COLO668 (cell line): ENCODE results near the gene MPPED1.

Experiments
- DNase-seq: peaks from one replicate; lab custom pipeline; 2025; ENCODE audit not compliant: unreplicated experiment; lab: John Stamatoyannopoulos, UW

MPPED1 gene

DNA sequence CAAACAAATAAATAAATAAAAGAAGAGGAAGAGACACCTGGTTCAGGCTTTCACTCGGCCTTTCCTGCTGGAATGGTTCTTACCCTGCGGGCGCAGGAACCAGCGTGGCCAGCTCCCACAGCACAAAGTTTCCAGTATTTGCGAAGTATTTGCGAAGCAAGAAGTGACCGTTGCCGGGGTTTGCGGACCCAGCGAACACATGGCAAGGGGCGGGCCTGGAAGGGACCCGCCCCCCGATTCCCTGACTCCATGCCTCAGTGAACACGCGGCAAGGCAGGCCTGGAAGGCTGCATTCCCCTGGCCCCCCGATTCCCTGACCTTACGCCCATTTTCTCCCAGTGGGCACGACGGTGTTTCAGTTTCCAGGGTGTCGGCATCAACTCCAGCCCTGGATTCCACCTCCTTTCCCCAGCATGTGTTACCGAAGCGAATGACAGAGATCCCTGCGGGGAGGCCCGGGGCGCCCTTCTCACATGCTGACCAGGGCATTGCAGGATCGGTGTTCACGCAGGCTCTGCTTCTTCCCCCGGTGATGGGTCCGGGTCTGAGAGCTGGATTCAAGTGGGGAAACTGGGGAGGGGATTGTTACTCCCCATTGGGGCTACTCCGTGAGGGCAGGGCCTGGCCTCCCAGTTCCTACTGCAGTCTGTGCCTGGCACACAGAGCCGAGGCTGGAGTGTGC lies 102.8 kb downstream of the MPPED1 start:
- DNase-seq = no peak

DNA sequence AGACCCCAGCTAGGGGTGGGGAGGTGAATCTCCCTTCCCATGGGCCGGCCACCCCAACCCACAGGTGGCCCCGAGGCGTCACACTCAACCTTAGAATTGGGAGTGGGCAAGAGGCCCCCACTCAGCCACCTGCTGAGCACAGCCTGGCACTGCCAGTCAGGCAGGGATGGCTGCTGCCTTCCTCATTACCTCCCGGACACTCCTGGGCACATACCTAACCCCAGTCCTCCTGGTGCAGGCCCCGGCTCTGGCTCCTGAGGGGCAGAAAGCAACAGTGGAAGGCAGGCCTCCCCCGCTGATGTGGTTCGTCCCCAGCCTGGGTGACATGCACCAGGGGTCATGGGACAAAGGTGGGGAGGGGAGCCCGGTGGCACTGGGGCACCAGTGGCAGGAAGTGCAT lies 103.6 kb downstream of the MPPED1 start:
- no peak for DNase-seq

DNA sequence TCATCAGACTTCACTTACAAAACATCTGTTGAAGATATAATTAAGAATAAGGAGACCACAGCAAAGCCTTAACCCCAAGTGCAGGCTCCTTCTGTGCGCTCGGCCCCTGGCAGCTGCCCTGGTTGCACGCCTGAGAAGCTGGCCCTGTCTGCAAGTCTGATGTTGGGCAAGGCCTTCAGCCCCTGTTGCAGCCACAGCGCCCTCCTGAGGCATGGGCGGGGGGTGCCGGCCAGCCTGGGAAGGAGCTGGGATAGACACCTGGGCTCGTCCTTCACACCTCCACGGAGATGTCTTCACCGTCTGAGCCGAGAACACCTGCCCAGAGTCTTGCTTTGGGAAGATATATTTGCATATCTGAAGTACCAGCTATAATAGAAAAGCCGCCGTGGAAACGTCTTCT lies 104.1 kb downstream of the MPPED1 start:
- DNase-seq = peak; percentile 31

DNA sequence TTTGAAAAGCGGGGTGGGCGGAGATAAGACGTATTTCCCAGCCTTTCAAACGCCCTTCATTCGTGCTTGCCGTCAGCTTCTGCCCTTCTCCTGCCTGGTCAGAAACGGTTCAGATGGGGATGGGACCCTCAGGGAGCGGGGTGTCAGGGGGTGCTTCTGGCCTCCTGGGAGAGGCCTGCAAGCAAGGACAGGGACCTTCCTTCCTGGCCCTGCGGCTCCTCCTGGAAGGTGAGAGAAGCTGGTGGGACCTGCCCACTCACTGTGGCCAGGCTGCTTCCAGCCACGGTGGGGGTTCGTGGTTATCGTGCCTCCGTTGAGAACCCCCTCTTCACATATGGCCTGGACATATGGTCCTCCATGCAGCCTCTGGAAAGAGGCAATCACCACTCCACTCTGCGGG lies 104.6 kb downstream of the MPPED1 start:
- DNase-seq = no peak

GRCh38 chr22:43516996-43517635 lies 105.3 kb downstream of the MPPED1 start:
- DNase-seq = no peak

GRCh38 chr22:43520632-43521039 lies 108.8 kb downstream of the MPPED1 start:
- no peak for DNase-seq

GRCh38 chr22:43521716-43522115 lies 109.9 kb downstream of the MPPED1 start:
- DNase-seq = no peak

GRCh38 chr22:43526117-43526655 lies 114.4 kb downstream of the MPPED1 start:
- no peak for DNase-seq

DNA sequence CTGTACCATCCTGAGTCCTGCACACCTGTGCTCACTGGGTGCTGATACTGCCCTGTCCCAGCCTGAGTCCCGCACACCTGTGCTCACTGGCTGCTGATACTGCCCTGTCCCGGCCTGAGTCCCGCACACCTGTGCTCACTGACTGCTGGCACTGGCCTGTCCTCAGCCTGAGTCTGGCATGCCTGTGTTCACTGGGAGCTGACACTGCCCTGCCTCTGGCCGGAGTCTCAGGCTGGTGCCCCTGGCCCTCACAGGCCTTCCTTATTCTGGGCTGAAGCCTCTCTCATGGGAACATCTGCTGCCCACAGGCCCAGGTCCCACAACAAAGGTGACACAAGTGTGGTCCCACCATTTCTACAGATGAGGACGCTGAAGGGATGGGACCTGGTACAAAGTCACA lies 115.1 kb downstream of the MPPED1 start:
- DNase-seq = no peak

DNA sequence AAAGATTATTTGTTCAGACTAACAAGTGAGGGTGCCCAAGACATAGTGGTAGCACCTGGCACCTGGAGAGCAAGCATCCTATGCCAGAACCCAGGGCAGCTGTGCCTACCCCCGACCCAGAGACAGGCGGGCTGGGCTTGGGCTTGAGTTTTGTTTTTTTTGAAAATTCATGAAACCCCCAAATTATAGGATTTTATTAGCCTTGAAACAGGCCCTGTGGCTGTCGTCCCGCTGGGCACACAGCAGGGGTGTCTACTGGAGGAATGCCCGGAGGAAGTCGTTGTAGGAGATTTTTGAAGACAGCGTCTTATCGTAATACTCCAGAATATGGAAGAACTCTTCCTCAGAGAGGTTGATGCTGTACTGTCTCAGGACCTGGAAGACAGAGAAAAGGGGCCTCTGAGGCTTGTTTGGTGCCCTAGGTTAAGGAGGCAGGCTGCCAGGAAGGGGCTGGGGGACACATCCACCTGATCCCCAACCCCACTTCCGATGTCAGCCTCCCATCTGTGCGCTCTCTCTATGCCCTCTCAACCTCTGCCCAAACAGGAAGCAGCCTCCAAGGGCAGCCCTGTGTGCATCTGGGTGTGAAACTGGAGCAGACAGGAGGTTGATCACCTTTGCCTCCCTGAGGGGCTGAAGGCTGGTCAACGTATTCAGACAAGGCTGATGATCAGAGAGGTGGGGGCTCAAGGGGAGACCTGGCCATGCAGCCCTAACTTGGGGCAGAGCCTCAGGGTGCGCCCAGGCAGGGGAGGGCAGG lies 117.0 kb downstream of the MPPED1 start:
- no peak for DNase-seq

GRCh38 chr22:43529461-43529860 lies 117.6 kb downstream of the MPPED1 start:
- DNase-seq = no peak

- DNase-seq = no peak
Measured at GRCh38 chr22:43529934-43530333, 118.1 kb downstream of the MPPED1 start.

DNA sequence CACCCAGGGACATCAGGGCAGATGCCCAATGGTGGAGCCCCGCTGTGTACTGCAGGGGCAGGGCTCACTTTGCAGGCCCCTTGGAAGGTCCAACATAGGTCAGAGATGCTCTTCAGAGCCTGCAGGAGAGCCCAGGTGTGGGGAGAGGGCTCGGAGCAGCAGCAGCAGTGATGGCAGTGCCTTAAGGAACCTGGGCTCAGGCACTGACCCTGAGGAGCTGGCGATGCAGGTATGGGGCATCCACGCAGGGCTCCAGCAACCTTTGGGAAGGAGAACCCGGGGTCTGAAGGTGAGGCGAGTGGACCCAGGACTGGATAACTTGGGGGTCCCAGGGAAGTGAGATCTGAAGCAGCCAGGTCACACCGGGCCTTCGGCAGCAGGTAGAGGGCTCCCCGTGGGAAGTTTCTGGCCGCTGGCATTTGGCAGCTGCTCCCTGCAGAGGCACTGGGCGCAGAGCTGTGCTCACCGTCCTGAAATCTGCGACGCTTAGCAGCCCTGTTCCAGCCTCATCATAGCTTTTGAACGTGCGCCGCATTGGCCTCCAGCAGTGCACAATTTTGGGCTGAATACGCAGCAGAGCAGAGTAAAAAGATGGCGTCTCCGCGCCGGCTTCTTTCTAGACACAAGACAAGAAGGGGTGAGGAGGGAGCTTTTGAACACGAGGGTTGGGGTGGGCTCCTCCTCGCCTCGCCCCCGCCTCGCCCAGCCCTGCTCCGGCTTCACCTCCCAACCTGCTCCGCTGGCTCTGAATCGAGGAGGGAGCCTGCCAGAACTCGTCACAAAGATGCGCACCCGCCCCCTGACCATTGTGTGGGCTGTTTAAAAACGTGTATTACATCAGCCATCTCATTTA lies 118.8 kb downstream of the MPPED1 start:
- DNase-seq = no peak

DNA sequence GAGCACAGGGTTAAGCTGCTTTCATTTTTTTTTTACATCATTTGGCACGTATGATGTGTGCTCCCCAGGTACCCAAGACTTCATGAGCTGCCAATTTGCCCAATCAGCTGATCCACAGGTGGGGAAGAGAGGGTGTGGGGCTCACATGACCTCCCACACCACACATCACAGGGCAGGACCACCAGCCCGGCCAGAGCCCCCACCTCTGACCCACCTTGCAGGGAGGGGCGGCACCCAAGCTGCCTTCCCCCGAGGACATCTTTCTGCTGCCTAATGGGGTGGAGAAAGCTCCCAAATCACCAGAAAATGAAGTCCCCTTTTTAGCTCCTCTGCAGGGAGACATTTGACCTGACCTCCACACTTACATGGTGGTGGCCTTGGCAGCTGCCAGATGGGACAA lies 119.8 kb downstream of the MPPED1 start:
- DNase-seq = no peak

GRCh38 chr22:43532301-43533155 lies 120.7 kb downstream of the MPPED1 start:
- no peak for DNase-seq

- DNase-seq = no peak
Measured at GRCh38 chr22:43533156-43533530, 121.3 kb downstream of the MPPED1 start.

- no peak for DNase-seq
Measured at GRCh38 chr22:43533656-43534428, 122.0 kb downstream of the MPPED1 start.

DNA sequence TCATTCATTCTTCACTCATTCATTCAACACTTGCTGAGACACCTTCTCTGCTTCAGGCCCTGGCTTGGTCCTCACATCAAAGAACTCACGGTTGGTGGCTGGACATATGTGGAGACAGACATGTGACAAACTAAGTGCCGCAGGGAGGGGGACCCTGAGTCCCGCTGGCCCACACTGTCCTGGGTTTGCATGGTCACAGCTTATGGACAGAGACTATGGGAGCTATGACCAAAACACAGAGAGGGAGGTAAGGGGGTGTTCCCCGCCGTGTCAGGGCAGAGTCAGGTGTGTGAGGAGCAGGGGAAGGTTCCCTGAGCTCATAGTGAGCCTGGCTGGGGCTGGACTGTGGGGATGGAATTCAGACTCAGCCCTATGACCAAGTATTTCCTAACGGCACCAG lies 123.1 kb downstream of the MPPED1 start:
- DNase-seq = no peak

- no peak for DNase-seq
Measured at GRCh38 chr22:43535336-43535735, 123.5 kb downstream of the MPPED1 start.
